Measurements from ENCODE around the gene PRR14. TPM values are rescaled to one million over a fixed set of nuclear protein-coding genes. Genes with fewer than 3 reads are reported as not detected.

PRR14 gene
- total and polyA plus RNA-seq, 2 donors (not counting 1 experiment from before 2014, with no cell fraction given) = 2.5 to 6.6 TPM

DNA sequence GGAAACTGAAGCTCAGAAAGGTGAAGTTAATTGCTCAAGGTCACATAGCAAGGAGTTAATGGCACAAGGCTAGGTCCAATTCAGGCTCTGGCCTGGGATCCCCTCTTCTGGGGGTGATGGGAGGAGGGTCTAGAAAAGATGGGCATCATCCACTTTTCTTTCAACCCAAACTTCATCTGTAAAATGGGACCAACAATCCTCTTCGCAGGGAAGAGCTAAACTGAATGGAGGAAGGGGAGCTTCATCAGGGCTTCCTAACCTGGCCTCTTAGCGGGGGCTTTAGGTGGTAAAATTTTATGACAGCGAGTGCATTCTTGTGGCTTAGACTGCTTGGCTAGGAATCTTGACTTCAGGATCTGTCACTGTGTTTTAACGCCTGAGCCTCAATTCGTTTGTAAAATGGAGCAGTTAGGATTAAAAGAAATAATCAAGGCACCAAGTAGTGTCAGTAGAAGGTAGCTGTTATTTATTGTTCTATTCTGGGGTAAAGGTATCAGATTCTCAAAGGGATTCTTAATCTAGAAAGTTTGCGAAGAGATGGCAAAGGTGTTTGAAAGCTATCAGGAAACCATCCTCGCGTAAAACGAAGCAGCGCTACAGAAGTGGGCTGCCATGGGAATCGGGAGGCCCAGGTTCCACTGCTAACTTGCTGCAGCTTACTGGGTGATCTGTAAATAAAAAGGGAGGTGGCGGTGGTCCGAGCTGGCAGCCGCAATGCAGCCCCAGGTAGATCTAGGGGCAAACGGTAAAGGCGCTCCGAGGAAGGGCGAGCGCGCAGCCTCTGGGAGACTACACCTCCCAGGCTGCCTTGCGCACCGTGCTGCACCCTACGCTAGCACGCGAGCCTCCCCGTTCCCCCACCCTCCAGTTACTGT is 46.7 kb downstream of the PRR14 start:
- Histone ChIP-seq H3K9ac (ENCODE audit: insufficient read depth, low read length) (peak overlapping the region; percentile 100), H3K36me3 (ENCODE audit: control insufficient read depth, insufficient read depth, low read length) (peaks cover 2% of the 10 kb centered on the region), H3K4me3 (replicated peaks in 1 of 4; ENCODE audit: control extremely low read depth in 1 of 4, insufficient read depth in 1 of 4, low read depth in 3 of 4, low read length in 4 of 4) (peak overlapping the region; percentile 57 to 97 (median 70)), H3K79me2 (ENCODE audit: control insufficient read depth, insufficient read depth, low read length) (peaks cover 29% of the 10 kb centered on the region), H3K27me3 (ENCODE audit: control insufficient read depth, insufficient read depth, low read length) (no peaks in the 10 kb centered on the region), H3K4me2 (ENCODE audit: extremely low read depth, insufficient read depth, low read length) (peak overlapping the region; percentile 96), H2AFZ (ENCODE audit: low read length) (peak overlapping the region; percentile 96), H3K4me1 (ENCODE audit: control insufficient read depth, extremely low read depth, insufficient read depth, low read length) (peaks cover 5% of the 10 kb centered on the region), H3K9me3 (ENCODE audit: control insufficient read depth, insufficient read depth, low read depth, low read length) (no peaks in the 10 kb centered on the region), H3K27ac (ENCODE audit: insufficient read depth, low read length) (peak overlapping the region; percentile 98), H4K20me1 (ENCODE audit: control insufficient read depth, extremely low read depth, insufficient read depth, low read length) (no peaks in the 10 kb centered on the region)
- peak in 1 of 2 donors; percentile 9 for DNase-seq (ENCODE audit: low read depth in 2 of 2)
- TF ChIP-seq, protein P1, sequence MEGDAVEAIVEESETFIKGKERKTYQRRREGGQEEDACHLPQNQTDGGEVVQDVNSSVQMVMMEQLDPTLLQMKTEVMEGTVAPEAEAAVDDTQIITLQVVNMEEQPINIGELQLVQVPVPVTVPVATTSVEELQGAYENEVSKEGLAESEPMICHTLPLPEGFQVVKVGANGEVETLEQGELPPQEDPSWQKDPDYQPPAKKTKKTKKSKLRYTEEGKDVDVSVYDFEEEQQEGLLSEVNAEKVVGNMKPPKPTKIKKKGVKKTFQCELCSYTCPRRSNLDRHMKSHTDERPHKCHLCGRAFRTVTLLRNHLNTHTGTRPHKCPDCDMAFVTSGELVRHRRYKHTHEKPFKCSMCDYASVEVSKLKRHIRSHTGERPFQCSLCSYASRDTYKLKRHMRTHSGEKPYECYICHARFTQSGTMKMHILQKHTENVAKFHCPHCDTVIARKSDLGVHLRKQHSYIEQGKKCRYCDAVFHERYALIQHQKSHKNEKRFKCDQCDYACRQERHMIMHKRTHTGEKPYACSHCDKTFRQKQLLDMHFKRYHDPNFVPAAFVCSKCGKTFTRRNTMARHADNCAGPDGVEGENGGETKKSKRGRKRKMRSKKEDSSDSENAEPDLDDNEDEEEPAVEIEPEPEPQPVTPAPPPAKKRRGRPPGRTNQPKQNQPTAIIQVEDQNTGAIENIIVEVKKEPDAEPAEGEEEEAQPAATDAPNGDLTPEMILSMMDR (conservative IDR thresholded peaks at IDR 0.05 in 1 of 2, IDR thresholded peaks at IDR 0.05 in 1 of 2; ENCODE audit: low read depth in 1 of 2, low read length in 2 of 2) = no peak
- TF ChIP-seq EZH2 (IDR thresholded peaks at IDR 0.05; ENCODE audit: low read length, missing control alignments) = no peak

DNA sequence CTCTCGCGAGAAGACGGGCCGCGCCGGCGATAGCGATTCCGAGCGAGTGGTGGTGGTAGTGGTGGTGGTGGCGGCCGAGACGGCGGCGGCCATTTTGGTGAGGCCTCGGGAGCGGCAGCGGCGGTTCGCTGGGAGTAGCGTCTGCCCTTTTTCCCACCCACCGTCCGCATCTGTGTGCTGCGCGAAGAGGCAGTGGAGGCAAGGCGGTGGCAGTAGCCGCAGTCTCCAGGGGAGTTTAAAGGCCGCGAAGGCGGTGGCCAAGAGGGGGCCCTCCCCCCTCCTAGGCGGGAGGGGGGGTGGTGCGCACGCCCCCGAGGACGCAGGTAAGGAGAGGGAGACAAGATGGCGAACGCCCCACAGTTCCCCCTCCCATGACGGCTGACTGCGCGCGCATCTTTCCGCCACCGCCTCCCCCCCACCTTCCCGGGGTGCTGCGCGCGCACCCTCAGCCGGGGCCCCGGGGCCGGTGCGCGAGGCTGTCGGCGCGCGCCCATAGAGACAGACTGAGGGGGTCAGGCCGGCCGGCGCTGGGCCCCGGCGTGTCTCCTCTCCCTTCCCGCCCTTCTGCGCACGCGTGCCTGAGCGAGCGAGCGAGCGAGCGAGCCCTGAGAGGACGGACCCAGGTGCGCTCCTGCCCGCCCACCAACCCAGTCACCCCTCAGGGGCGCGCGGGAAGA is 47.5 kb downstream of the PRR14 start:
- peak overlapping the region; percentile 66 for H2AFZ ChIP-seq (ENCODE audit: low read length)
- no peaks in the 10 kb centered on the region for H4K20me1 ChIP-seq (ENCODE audit: control insufficient read depth, extremely low read depth, insufficient read depth, low read length)
- peak; percentile 93 to 97 for DNase-seq (ENCODE audit: low read depth in 2 of 2)
- peak overlapping the region; percentile 72 for H3K4me2 ChIP-seq (ENCODE audit: extremely low read depth, insufficient read depth, low read length)
- peak overlapping the region; percentile 100 for H3K9ac ChIP-seq (ENCODE audit: insufficient read depth, low read length)
- H3K79me2 ChIP-seq (ENCODE audit: control insufficient read depth, insufficient read depth, low read length) = peaks cover 33% of the 10 kb centered on the region
- H3K27me3 ChIP-seq (ENCODE audit: control insufficient read depth, insufficient read depth, low read length) = no peaks in the 10 kb centered on the region
- H3K9me3 ChIP-seq (ENCODE audit: control insufficient read depth, insufficient read depth, low read depth, low read length) = no peaks in the 10 kb centered on the region
- peaks cover 5% of the 10 kb centered on the region for H3K4me1 ChIP-seq (ENCODE audit: control insufficient read depth, extremely low read depth, insufficient read depth, low read length)
- TF ChIP-seq, protein P1 (conservative IDR thresholded peaks at IDR 0.05 in 1 of 2, IDR thresholded peaks at IDR 0.05 in 1 of 2; ENCODE audit: low read depth in 1 of 2, low read length in 2 of 2) = no peak
- TF ChIP-seq EZH2 (IDR thresholded peaks at IDR 0.05; ENCODE audit: low read length, missing control alignments) = no peak
- H3K27ac ChIP-seq (ENCODE audit: insufficient read depth, low read length) = peak overlapping the region; percentile 98
- H3K4me3 ChIP-seq (replicated peaks in 1 of 4; ENCODE audit: control extremely low read depth in 1 of 4, insufficient read depth in 1 of 4, low read depth in 3 of 4, low read length in 4 of 4) = peak overlapping the region; percentile 57 to 97 (median 82)
- H3K36me3 ChIP-seq (ENCODE audit: control insufficient read depth, insufficient read depth, low read length) = peaks cover 5% of the 10 kb centered on the region

Measured in fibroblast of lung (primary cell).